ENCODE measurements around the gene DSEL. TPM values are rescaled to one million over a fixed set of nuclear protein-coding genes. Genes with fewer than 3 reads are reported as not detected.

DSEL gene
- total RNA-seq, 2 donors from 2014 or later: 11.6 to 16.4 TPM

DNA sequence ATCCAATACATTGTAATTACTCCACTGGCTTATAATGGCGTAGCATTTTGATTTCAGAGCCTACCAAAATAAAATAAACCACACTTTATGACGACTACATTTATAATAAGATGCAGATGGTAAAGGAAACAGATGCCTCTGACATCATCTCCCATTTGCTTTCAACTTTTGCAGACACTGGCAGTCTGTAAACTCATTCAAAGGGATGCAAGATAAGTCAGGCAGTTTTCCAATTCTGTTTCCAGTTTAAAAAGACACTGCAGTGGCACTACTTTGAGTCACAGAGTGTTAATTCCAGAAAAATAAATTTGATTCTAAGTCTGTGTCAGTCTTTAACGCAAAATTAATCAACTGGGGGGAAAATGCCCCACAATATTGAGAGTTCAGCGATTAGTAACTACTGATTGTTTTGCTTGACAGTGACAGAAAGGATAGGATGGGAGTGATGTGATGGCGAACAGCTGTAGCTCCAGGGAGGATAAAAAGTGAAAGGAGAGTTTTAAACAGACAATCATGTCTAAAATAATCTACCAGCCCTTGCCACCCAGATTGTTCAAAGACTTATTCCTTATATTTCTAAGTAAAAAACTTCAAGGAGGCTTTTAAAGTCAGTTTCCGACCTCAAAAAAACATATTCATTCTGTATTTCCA is 6.7 kb downstream of the DSEL start:
- intact Hi-C loops (cut with DNase I): no loop called here
- no peak for DNase-seq (ENCODE audit: low spot score)

DNA sequence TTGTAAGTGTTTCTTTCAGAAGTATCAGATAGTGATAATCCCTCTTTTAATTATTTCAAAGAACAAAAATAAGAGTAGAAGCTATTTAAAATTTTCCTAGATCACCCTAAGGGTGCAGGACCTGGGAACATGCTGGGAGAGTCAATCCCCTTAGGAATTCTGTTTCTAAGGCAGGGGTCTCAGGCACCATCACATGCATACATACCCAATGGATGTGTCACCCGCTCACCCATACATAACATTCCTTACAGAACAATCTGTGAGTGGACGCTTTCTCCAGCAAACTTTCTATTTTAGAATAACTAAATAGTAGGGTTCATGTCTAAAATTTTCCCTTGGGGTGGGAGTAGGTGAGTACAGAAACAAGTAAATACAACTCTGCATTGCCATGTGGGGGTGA is 8.4 kb downstream of the DSEL start:
- DNase-seq (ENCODE audit: low spot score): no peak
- intact Hi-C loops (cut with DNase I): no loop called here

DNA sequence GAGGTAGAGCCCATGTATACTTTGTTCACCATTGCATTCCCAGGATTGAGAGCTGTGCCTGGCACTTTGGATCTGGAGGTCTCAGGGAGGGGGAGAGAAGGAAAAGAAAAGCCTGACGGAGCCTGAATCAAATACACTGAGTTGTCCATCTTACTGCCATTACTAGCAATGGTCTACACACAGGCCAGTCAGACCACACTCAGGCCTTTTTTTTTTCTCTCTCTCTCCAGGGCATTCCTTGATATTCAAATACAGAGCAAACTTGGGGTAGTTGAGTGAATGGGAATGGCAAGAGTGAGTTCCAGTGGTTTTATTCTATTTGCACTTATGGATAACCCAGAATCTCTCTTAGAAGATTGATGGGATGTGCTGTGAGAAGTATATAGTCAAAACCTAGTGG is 11.8 kb downstream of the DSEL start:
- no peak for DNase-seq (ENCODE audit: low spot score)
- intact Hi-C loops (cut with DNase I): no loop called here

DNA sequence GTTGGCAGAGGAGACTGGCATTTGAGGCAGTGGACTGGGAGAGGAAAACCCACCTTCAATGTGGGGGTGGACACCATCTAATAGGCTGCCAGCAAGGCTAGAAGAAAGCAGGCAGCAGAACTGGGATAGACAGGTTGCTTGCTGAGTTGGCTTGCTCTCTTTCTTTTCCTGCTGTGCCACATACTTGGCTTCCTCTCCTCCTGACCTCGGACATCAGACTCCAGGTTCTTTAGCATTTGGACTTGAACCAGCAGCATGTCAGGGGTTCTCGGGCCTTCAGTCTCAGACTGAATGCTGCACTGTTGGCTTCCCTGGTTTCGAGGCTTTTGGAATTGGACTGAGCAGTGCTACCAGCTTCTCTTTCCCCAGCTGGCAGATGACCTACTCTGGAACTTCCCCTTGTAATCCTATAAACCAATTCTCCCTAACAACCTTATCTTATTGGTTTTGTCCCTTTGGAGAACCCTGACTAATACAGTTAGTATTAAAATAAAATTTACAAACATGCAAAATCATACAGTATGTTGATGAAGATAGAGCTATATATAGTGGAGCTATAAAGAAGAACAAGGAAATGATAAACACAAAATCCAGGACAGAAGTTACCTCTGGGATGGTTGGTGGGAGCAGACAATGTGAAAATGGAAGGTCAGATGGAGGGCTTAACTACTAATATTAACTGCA is 15.9 kb downstream of the DSEL start:
- intact Hi-C loops (cut with DNase I): no loop called here
- no peak for DNase-seq (ENCODE audit: low spot score)

DNA sequence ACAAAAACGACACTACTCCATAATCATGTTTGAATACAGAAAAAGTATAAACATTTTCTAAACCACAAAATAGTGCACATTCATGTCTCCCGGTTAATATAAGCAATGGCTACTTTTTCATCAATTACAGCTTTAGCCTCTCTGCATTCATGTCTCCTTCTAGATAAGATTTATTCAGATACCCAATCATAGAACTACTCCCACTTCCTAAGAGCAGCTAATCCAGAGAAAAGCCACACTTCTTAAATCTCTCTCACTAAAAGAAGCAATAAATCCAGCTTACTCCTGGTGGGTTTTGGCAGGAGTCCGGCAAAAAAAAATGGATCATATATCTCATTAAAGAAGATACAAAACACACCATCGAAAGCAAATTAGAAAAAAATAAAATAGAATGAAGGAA is 20.1 kb downstream of the DSEL start:
- no peak for DNase-seq (ENCODE audit: low spot score)
- intact Hi-C loops (cut with DNase I): no loop called here

DNA sequence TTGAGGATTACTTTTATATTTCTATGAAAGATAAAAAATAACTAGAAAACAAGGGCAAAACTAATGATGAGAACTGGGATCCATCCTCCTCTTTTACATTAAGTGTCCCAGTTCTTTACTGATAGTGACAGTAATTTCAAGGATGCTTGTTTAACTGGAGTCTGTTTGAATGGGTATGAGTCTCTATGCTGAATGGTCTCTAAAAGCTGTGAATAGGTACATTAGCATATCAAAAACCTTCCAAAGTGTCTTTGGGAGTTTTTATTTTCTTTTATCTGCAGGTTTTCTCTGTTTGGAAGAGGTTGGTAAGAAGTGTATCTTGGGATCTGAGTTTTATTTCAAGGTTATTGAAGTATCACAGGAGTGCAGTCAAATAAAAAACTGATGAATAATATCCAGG is 30.0 kb downstream of the DSEL start:
- intact Hi-C loops (cut with DNase I): no loop called here

DNA sequence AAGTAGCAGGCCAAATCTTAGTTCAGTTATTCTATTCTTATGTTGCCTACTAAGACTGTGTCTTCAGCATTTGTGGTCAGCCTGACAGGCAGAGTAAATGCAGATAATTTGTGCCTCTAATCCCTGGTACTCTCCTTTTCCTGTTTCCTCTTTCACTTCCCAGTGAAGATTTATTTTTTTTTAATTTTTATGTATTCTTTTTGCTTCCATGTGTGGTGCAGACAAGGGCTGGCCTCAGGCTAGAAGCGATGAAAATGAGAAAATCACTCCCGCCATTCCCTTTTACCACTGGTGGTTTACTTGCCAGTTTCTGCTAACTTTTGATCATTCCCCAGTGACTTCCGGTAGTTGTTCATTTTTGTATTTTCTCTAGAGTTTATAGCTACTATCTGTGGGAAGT is 30.9 kb downstream of the DSEL start:
- intact Hi-C loops (cut with DNase I): no loop called here

More for the DNA sequence above, 30.0 kb downstream of the DSEL start:
- no peak for DNase-seq (ENCODE audit: low spot score)

DNA sequence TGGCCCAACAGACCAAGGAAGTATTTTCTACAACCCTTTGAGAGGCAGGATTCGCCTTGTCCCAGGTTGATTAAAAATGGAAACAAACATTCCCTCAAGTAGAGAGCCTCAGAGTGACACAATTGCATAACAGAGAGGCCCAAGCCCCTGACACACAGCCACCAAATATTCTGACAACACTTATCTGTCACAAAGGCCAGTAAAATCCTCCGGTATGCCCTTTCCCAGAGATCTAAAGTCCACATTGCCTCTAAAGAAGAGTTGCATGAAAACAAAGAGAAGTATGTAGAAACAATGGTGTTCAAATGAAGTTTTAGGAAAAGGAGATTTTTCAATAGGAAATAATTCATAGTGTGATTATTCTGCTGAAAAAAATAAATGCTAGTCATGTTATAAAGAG is 32.1 kb downstream of the DSEL start:
- intact Hi-C loops (cut with DNase I): no loop called here
- no peak for DNase-seq (ENCODE audit: low spot score)

More for the DNA sequence above, 30.9 kb downstream of the DSEL start:
- DNase-seq (ENCODE audit: low spot score): no peak

DNA sequence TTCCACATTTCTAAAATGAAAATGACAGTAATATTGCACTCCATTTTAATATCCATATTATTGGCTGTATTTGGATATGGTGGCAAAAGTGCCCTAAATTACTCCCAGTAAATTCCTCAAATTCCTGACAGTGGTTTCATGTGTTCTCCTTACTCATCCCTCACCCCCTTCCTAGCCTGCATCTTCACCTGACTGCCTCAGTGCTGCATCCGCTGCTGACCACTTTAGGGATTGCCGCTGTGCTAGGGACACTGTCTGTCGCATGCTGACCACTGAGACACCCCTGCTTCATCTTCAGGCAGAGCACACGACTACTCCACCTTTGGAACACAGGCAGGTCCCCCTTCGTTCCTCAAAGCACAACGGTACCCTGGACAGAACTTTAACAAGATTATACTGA is 32.6 kb downstream of the DSEL start:
- intact Hi-C loops (cut with DNase I): no loop called here
- no peak for DNase-seq (ENCODE audit: low spot score)

DNA sequence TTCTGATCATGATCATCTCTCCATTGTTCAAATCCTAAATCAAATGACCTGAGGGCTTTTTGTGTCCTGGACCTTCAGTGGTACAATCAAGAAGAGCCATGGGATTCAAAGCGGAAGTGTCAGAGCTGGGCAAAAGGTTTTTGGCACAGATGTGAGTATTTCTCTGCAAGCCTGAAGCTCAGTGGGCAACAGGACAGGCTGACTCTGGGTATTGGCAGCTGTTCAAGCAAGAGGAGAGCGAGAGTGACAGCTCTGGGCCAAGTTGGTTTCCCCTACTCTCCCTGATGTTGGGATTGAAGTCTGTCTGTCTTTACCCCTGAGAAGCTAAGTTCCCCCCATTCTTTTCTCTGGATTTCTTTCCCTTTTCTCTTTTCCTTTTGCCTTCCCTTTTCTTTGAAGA is 33.3 kb downstream of the DSEL start:
- intact Hi-C loops (cut with DNase I): no loop called here
- no peak for DNase-seq (ENCODE audit: low spot score)

DNA sequence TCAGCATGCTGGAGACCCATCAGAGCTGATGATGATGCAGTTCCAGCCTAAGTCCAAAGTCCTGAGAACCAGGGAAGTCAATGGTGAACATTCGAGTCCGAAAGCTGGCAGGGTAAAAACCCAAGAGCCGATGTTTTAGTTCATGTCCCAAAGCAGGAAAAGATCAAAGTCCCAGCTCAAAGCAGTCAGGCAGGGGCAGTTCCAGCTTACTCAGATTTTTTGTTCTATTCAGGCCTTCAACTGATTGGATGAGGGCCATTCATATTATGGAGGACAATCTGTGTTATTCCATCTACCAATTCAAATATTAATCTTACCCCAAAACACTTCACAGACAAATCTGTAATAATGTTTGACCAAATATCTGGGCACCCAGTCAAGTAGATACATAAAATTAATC is 38.3 kb downstream of the DSEL start:
- intact Hi-C loops (cut with DNase I): no loop called here
- DNase-seq (ENCODE audit: low spot score): no peak

DNA sequence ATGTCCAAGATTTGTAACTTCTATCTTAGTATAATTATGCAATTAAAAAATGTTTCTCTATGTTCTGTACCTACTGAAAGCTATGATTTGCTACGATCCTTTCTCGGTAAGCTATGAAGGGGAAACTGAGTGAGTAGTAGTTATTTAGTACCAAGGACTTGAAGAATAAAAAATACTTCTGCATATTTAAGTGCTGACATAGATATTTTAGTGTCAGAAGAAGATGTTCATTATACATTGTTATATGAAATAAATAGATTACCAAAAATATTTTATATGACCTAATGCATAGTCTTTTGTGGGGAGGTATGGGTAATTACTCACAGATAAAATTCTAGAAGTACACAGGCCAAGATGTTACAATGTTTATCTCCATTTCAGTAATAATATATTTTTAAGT is 39.0 kb downstream of the DSEL start:
- intact Hi-C loops (cut with DNase I): no loop called here
- no peak for DNase-seq (ENCODE audit: low spot score)

DNA sequence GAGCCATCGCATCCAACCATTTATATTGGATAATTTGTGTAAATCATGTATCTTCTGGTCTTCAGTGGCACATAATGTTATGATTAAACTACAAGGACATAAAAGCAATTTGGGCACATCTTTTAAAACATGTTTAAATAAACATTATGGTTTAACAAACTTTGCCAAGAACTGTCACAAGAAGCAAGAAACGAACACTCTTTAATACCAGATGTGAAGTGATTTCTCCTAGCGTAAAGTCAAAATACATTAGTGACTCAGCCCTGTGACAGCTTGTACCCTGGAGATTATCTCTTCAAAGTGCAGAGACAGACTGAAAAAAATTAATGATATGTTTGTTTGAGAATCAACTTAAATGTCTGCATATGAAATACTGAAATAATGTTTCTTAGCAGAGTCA is 39.9 kb downstream of the DSEL start:
- intact Hi-C loops (cut with DNase I): no loop called here
- DNase-seq (ENCODE audit: low spot score): no peak

DNA sequence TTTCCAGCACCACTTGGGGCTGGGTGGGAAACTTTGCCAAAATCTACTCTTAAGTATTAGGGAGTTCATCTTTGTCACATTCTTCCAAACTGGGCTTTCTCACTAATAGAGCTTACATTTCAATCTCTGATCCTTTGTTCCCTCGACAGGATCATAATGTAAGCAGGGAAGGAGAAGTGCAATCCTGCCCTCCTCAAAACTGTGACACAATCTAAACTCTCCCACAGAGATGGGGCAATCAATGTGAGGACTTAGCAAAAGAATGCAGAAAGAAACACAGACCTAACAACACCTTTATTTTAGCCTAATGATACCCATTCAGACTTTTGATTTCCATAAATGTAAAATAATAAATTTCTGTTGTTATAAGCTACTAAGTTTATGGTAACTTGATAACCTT is 40.8 kb downstream of the DSEL start:
- DNase-seq (ENCODE audit: low spot score): no peak
- intact Hi-C loops (cut with DNase I): no loop called here

DNA sequence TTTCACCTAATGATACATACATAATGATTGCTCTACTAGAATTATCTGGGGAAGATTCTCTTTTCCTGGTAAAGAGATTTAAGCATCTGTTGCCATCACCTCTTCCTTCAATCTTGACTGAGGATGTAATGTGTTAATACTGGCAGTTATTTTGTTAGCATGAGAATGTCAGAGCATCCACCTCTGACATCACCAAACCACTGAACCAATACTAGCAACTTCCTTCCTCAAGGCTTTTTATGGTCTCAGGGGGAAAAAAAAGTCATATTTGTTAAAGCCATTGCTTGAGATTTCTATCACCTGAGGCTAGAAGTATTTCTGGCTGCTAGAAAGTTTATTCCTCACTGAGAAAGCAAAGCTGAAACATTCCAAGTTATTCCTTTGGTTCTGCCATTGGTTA is 48.5 kb downstream of the DSEL start:
- no peak for DNase-seq (ENCODE audit: low spot score)
- intact Hi-C loops (cut with DNase I): no loop called here

DNA sequence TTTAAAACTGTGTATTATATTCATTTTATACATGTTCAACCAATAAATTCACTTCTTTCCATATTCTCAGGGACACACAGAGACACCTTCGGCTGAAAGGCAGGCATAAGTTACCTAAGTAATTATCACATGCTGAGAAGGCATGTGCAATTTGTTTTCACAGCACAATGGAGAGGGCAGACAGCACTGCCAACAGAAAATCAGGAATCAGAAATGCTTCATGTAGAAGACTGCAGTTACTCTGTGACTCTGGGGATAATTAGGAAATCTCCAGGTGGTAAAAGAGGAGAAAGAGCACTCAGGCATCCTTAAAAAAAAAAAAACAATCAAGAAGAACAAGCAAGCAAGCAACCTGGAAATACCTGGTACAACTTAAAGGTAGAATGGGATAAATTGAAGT is 49.3 kb downstream of the DSEL start:
- intact Hi-C loops (cut with DNase I): no loop called here
- no peak for DNase-seq (ENCODE audit: low spot score)

DNA sequence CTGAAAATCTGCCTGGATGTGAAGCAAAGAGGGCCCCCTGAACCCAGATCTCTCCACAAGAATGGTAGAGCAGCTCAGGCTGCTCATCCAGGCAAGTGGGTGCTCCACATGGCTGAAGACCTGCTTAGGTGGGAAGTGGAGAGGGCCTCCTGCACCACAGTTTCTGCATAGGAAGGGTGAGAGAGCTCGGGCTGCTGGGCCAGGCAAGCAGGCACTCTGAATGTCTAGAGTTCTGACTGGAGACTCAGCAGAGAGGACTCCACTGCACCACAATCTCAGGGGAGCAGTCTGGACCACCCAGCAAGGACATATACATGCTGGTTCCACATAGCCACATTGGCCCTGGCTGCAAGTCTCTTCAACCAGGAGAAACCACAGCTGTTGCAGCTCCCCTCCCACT is 52.0 kb downstream of the DSEL start:
- no peak for DNase-seq (ENCODE audit: low spot score)
- intact Hi-C loops (cut with DNase I): no loop called here

DNA sequence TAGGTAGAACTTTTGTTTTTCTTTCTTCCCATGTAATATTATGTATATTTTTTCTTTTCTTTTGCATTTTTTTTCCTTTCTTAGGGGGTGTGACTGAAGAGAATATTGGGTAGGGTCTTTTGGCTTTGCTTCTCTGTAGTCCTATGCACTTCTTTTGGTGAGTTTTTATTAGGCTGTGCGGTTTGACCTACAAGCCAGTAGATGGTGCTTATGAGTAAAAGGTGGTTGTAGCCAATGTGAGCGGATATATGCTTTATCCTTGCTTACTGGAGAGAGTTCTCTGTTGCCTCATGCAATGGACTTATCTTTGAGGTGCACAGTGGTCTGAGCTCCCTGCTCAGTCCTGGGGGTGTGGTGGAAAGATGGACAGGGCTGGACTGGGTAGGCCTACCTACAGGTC is 52.7 kb downstream of the DSEL start:
- intact Hi-C loops (cut with DNase I): no loop called here
- no peak for DNase-seq (ENCODE audit: low spot score)

DNA sequence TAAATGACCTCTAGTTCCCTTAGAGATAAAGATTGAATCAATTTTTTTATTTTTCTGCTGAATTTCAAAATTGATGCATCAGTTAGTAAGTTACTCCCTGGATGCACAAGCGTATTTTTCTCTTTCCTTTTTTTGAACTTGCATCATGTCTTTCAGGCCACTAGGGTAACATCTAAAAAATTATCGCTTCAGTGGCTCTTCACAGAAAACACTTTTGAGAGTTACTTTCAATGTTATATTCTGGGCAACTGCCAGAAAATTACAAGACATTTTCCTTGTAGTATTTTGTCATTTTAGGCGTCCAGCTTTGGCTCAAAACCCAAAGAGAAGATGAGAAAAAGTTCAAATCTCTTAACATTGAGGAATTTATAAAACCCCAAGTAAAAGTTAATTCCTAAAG is 59.8 kb downstream of the DSEL start:
- intact Hi-C loops (cut with DNase I): no loop called here
- DNase-seq (ENCODE audit: low spot score): no peak
